GM12892 (cell line): ENCODE data around the gene LTB4R2.

Experiments used
- POLR2AphosphoS5 ChIP-seq: IDR thresholded peaks from 2 replicates; pipeline ENCODE4 v1.6.1; 2011; ENCODE audit warnings: low read depth, low read length, control low read depth
- TAF1 ChIP-seq: IDR thresholded peaks from 2 replicates; pipeline ENCODE4 v1.6.1; 2011; ENCODE audit warnings: low read depth, mild to moderate bottlenecking, control low read depth, low read length, borderline replicate concordance

DNA sequence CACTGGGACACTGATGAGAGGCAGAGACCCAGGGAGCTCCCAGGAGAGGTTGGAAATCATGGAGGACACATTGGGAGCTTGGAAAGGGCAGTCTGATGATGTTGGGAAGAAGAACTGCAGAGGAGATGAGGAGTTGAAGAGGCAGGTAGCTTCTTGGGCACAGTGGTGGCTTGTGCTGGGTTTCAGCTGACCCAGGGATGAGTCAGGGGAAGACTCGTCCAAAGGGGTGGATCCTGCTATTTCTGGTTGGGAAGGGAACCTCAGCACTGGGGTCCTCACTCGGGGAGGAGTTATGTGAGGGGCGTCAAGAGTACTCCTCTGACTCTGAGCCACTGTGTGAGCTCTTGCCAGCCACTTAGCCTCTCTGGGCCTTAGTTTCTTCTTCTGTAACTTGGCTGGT lies 13.4 kb downstream of the LTB4R2 start:
- no peak for TF ChIP-seq TAF1
- no peak for TF ChIP-seq POLR2AphosphoS5
